RCC 7860 (cell line): ENCODE data around the gene CSH1.
"Not testable (repeated sequence)": the region's sequence is repeated elsewhere in the genome, so short reads cannot be mapped to it uniquely, and the experiment has no call there.

Experiments used
- DNase-seq: peaks from one replicate; pipeline ENCODE4 v3.0.0-alpha.2; 2015; ENCODE audit warnings: low spot score
- FAIRE-seq: peaks from 2 replicates; lab custom pipeline; 2012; peaks lifted over from hg19 to GRCh38; lab: Jason Lieb, UNC

Gene CSH1

DNA sequence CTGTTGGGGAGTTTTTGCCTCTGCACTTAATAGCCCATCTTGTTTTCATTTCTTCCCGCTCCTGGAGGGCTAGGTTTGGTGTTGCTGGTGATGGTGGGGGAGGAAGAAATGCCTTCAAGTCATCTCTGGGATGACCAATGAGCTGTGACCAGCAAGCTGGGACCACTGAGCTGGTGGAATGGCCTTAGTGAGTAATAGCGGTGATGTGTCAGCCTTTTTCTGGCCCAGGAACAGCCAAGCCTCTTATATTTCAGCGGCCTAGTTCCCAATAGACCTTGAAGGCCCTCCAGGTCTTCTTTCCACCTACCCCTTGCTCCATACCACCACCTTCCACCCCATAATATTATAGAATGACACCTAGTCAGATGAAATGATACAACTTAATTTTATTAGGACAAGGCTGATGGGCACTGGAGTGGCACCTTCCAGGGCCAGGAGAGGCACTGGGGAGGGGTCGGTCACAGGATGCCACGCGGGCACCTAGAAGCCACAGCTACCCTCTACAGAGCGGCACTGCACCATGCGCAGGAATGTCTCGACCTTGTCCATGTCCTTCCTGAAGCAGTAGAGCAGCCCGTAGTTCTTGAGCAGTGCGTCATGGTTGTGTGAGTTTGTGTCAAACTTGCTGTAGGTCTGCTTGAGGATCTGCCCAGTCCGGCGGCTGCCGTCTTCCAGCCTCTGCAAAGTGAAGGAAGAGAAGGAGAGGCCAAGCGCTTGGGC is 24.6 kb downstream of the CSH1 start:
- DNase-seq (peak; percentile 57), FAIRE-seq (peak; percentile 73)

- FAIRE-seq, DNase-seq: not testable (repeated sequence)
Observed at GRCh38 chr17:63870292-63870665, 26.1 kb downstream of the CSH1 start.

DNA sequence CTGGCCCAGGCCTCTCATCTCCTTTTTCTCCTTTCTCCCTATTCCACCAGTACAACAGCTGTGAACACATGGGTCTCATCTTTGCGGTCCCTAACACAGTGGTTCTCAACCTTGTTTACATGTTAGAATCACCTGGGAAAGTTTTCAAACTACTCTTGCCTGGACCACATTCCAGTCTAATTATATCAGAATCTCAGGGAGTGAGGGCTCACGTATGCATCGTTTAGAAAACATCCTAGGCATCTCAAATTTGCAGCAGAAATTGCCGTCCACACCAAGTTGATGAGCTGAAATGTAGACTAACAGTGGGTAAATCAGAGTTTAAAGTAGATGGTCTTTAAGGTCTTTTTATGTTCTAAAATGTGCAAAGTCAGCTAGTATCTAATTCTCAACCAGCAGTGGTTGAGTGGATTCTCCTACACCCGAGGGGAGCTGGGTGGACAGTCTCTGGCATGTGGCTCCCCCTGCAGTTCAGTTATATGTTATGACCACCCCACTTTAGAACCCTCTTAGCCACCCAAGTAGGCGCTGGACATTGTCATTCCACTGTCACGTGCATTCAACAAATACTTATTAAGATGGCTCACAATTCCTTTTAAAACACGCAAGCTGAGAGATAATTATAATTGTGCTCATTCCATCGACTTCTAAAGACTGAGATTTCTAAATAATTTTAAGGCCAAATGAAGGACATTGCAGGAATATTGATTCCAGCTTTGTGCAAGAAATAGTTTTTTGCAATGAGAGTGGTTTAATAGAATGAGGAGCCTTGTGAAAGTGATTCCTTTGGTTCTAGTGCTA is 26.7 kb downstream of the CSH1 start:
- not testable (repeated sequence) for FAIRE-seq
- DNase-seq, result peak; percentile 12

GRCh38 chr17:63866625-63867024 is 29.7 kb downstream of the CSH1 start:
- FAIRE-seq, result not testable (repeated sequence)

DNA sequence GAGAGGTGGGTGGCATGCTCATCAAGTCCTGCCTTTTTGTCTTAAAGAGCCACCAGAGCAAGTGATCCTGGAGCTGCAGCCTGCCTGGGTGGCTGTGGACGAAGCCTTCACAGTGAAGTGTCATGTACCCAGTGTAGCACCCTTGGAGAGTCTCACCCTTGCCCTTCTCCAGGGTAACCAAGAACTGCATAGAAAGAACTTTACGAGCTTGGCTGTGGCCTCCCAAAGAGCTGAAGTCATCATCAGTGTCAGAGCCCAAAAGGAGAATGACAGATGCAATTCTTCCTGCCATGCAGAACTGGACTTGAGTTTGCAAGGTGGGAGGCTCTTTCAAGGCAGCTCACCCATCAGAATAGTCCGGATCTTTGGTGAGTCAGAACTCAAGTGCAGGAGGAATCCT is 37.1 kb downstream of the CSH1 start:
- FAIRE-seq, result no peak
- DNase-seq, result no peak

More at GRCh38 chr17:63866625-63867024, 29.7 kb downstream of the CSH1 start:
- not testable (repeated sequence) for DNase-seq

DNA sequence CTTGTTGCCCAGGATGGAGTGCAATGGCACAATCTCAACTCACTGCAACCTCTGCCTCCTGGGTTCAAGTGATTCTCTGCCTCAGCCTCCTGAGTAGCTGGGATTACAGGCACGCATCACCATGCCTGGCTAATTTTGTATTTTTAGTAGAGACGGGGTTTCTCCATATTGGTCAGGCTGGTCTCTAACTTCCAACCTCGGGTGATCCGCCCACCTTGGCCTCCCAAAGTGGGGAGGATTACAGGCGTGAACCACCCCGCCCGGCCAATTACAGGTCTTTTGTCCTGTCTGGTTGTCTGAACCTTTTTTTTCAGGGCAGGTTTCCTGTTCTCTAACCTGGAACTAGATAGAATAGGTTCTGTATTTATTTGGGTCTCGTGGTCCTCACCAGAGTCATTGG is 39.9 kb downstream of the CSH1 start:
- not testable (repeated sequence) for FAIRE-seq, DNase-seq

DNA sequence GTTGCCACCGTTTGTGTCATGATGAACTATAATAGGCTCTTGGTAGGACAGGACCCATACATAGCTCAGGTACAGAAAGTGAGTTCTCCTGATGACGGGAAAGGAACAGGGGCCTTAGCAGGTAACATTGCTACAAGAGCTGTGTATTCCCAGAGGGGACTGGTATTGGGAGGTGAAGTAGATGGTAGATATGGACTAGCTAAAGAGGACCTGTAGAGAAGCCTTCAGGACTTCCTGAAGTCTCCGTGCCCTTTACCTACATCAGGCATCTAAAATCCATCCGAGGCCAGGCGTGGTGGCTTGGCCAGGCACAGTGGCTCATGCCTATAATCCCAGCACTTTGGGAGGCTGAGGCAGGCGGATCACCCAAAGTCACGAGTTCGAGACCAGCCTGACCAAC is 41.2 kb downstream of the CSH1 start:
- FAIRE-seq, result no peak
- no peak for DNase-seq

GRCh38 chr17:63854709-63855108 is 41.7 kb downstream of the CSH1 start:
- DNase-seq, result no peak
- no peak for FAIRE-seq

GRCh38 chr17:63853260-63853659 is 43.1 kb downstream of the CSH1 start:
- FAIRE-seq (no peak), DNase-seq (no peak)

DNA sequence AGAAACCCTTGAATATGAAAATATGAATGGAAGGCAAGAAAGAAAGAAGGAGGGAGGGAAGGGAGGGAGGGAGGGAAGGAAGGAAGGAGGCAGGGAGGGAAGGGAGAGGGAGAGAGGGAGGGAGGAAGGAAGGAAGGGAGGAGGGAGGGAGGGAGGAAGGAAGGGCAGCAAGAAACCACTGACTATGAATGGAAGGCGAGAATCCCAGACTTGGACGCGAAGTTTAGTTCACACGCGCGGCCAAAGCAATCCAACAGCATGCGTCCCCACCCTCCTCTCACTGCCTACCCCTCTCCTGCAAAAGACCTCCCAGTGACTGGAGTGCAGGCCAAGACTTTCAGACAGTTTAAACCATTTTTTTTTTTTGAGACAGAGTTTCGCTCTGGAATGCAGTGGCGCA is 46.0 kb downstream of the CSH1 start:
- DNase-seq (no peak), FAIRE-seq (no peak)

DNA sequence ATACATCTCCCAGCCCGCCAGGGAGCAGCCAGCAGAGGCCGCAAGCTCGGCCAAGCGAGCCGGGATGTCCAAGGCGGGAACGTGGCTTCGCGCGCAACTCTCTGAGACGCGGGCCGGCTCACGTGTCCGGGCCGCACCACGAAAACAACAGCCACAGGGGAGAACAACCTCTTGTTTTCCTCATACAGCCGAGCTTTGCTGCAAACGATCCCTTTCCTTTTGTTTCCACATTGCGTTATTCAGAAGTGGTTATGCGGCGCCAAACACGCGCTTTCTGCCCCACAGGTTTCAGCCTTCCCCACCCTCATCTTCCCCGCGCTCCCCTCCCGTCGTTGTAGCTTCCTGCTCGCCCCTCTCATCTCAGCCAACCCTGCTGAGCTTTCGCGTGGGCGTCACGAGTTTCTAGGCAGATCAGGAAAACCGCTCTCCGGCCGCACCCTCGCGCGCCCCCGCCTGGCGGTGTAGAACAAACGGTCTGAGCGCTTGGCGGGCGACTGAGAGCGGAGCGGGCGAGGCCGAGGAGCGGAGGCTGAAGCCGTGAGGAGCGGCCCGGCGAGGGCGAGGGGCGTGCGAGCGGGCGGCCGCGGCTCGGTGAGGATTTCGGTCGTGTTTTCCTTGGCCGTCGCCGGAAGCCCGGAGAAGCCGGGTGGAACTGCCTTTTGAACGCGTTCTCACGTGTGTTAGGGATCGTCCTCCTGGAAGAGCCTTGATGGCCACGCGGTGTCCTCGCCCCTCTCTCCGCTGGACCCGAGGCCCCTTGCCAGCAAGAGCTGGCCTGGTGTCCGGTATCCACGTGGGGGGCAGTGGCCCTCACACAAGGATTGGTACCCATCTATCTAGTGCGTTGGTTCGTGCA is 47.3 kb downstream of the CSH1 start:
- FAIRE-seq (no peak), DNase-seq (no peak)

GRCh38 chr17:63847525-63848249 is 48.7 kb downstream of the CSH1 start:
- FAIRE-seq, result no peak
- DNase-seq, result no peak

- FAIRE-seq (no peak), DNase-seq (no peak)
Observed at GRCh38 chr17:63845509-63845908, 50.9 kb downstream of the CSH1 start.
